MM.1S (cell line): Measurements from ENCODE around the gene AMT.

Experiments used
- CTCF ChIP-seq: fragments of 300-600 bp; sonication (generic); IDR thresholded peaks from 2 replicates; pipeline ENCODE4 v1.5.1; 2016; ENCODE audit warnings: antibody characterized with exemption, low read length, mixed read lengths
- EZH2phosphoT487 ChIP-seq: fragments of 300-600 bp; sonication (generic); IDR thresholded peaks from 2 replicates; pipeline ENCODE4 v1.6.1; 2018; ENCODE audit warnings: antibody characterized with exemption, low read length

GRCh38 chr3:49414753-49415152, 7.5 kb downstream of the AMT start:
- TF ChIP-seq CTCF (no peak), EZH2phosphoT487 (no peak)
